ENCODE results near the gene TRIM72. TPM values are rescaled to one million over a fixed set of nuclear protein-coding genes. Genes with fewer than 3 reads are reported as not detected.

The TRIM72 gene
- total RNA-seq, 1 experiment from 2014 or later = not detected

Other genes starting within 250 kb of the TRIM72 start
- gene HSD3B7, start 228.9 kb upstream of the TRIM72 start, total RNA-seq (2014; rRNA removed; shearing (Covaris generic)) = 4.1 and 7.8 TPM in 2 replicates
- 0.05 and 0.06 TPM in 2 replicates for gene STX1B, start 203.5 kb upstream of the TRIM72 start, total RNA-seq (2014; rRNA removed; shearing (Covaris generic))
- 5.2 and 11.8 TPM in 2 replicates for gene STX4, start 180.6 kb upstream of the TRIM72 start, total RNA-seq (2014; rRNA removed; shearing (Covaris generic))
- 13.2 and 16.0 TPM in 2 replicates for gene ZNF668, start 139.9 kb upstream of the TRIM72 start, total RNA-seq (2014; rRNA removed; shearing (Covaris generic))
- 6.7 and 13.3 TPM in 2 replicates for gene ZNF646, start 139.7 kb upstream of the TRIM72 start, total RNA-seq (2014; rRNA removed; shearing (Covaris generic))
- gene PRSS53, start 125.2 kb upstream of the TRIM72 start, total RNA-seq (2014; rRNA removed; shearing (Covaris generic)) = 1.9 and 2.6 TPM in 2 replicates
- gene VKORC1, start 119.3 kb upstream of the TRIM72 start, total RNA-seq (2014; rRNA removed; shearing (Covaris generic)) = 119 and 140 TPM in 2 replicates
- 19.1 and 20.8 TPM in 2 replicates for gene BCKDK, start 105.7 kb upstream of the TRIM72 start, total RNA-seq (2014; rRNA removed; shearing (Covaris generic))
- 32.3 and 45.2 TPM in 2 replicates for gene KAT8, start 96.5 kb upstream of the TRIM72 start, total RNA-seq (2014; rRNA removed; shearing (Covaris generic))
- not detected in 2 replicates for gene PRSS8, start 78.4 kb upstream of the TRIM72 start, total RNA-seq (2014; rRNA removed; shearing (Covaris generic))
- gene PRSS36, start 64.1 kb upstream of the TRIM72 start, total RNA-seq (2014; rRNA removed; shearing (Covaris generic)) = 0.18 and 0.38 TPM in 2 replicates
- gene FUS, start 34.0 kb upstream of the TRIM72 start, total RNA-seq (2014; rRNA removed; shearing (Covaris generic)) = 32.0 and 37.5 TPM in 2 replicates
- gene PYCARD, start 11.4 kb upstream of the TRIM72 start, total RNA-seq (2014; rRNA removed; shearing (Covaris generic)) = 15.4 and 21.6 TPM in 2 replicates
- gene PYDC1, start 3.0 kb downstream of the TRIM72 start, total RNA-seq (2014; rRNA removed; shearing (Covaris generic)) = not detected in 2 replicates
- 0.05 TPM in 1 of 2 replicates, not detected in the other for gene ITGAM, start 45.9 kb downstream of the TRIM72 start, total RNA-seq (2014; rRNA removed; shearing (Covaris generic))
- 0.09 TPM in 1 of 2 replicates, not detected in the other for gene ITGAX, start 141.1 kb downstream of the TRIM72 start, total RNA-seq (2014; rRNA removed; shearing (Covaris generic))
- not detected in 2 replicates for gene ITGAD, start 179.2 kb downstream of the TRIM72 start, total RNA-seq (2014; rRNA removed; shearing (Covaris generic))
- not detected in 2 replicates for gene COX6A2, start 214.2 kb downstream of the TRIM72 start, total RNA-seq (2014; rRNA removed; shearing (Covaris generic))
- 0.32 TPM in 1 of 2 replicates, not detected in the other for gene ZNF843, start 228.7 kb downstream of the TRIM72 start, total RNA-seq (2014; rRNA removed; shearing (Covaris generic))
- 9.8 and 11.6 TPM in 2 replicates for gene ARMC5, start 245.4 kb downstream of the TRIM72 start, total RNA-seq (2014; rRNA removed; shearing (Covaris generic))